Trophoblast cell (in vitro differentiated cells and primary cell): ENCODE results near the gene CMTR1.

ENCODE experiments used
- DNase-seq, 2 donors: peaks; one replicate each; pipeline ENCODE4 v3.0.0-alpha.2; 2016
- H2AFZ ChIP-seq: 2 replicates; pipeline ENCODE4 v1.6.1; 2013; ENCODE audit warnings: low read length, moderate library complexity, mild to moderate bottlenecking; ENCODE audit not compliant: insufficient read depth, poor library complexity
- H2AK5ac ChIP-seq: 2 replicates; pipeline ENCODE4 v1.6.1; 2013; ENCODE audit warnings: mild to moderate bottlenecking, low read length
- H2BK120ac ChIP-seq: 2 replicates; pipeline ENCODE4 v1.6.1; 2013; ENCODE audit warnings: low read length, mild to moderate bottlenecking, moderate library complexity; ENCODE audit not compliant: insufficient read depth, poor library complexity
- H2BK12ac ChIP-seq: 2 replicates; pipeline ENCODE4 v1.6.1; 2013; ENCODE audit warnings: mild to moderate bottlenecking, low read length, moderate library complexity
- H2BK5ac ChIP-seq: 2 replicates; pipeline ENCODE4 v1.6.1; 2013; ENCODE audit warnings: low read length, low read depth, moderate library complexity, mild to moderate bottlenecking; ENCODE audit not compliant: poor library complexity
- H3K14ac ChIP-seq: 2 replicates; pipeline ENCODE4 v1.6.1; 2013; ENCODE audit warnings: mild to moderate bottlenecking, low read length
- H3K18ac ChIP-seq: 2 replicates; pipeline ENCODE4 v1.6.1; 2013; ENCODE audit warnings: mild to moderate bottlenecking, low read length
- H3K23ac ChIP-seq: 2 replicates; pipeline ENCODE4 v1.6.1; 2013; ENCODE audit warnings: low read length
- H3K27ac ChIP-seq: 2 replicates; pipeline ENCODE4 v1.5.1; 2013; ENCODE audit warnings: low read depth, mild to moderate bottlenecking, inconsistent platforms, low read length, moderate library complexity
- H3K27me3 ChIP-seq: 2 replicates; pipeline ENCODE4 v1.6.1; 2013; ENCODE audit warnings: inconsistent platforms, mild to moderate bottlenecking, low read length, moderate library complexity; ENCODE audit not compliant: insufficient read depth
- H3K36me3 ChIP-seq, 2 experiments: 1 replicate in 1 of 2; 2 replicates in 1 of 2; pipeline ENCODE4 v1.6.1; 2013; ENCODE audit warnings: low read length in 2 of 2, mild to moderate bottlenecking in 2 of 2, moderate library complexity in 1 of 2; ENCODE audit not compliant: insufficient read depth in 2 of 2, control insufficient read depth in 1 of 2
- H3K4ac ChIP-seq: 2 replicates; pipeline ENCODE4 v1.6.1; 2013; ENCODE audit warnings: low read depth, mild to moderate bottlenecking, low read length, moderate library complexity
- H3K4me1 ChIP-seq, 2 experiments: 1 replicate in 1 of 2; 2 replicates in 1 of 2; pipeline ENCODE4 v1.6.1; 2013; ENCODE audit warnings: low read length in 2 of 2, mild to moderate bottlenecking in 2 of 2, moderate library complexity in 1 of 2; ENCODE audit not compliant: insufficient read depth in 2 of 2, control insufficient read depth in 1 of 2
- H3K4me2 ChIP-seq: 2 replicates; pipeline ENCODE4 v1.6.1; 2013; ENCODE audit warnings: inconsistent platforms, mild to moderate bottlenecking, low read length, moderate library complexity
- H3K4me3 ChIP-seq: 2 replicates; pipeline ENCODE4 v1.5.1; 2013; ENCODE audit warnings: mild to moderate bottlenecking, low read depth, low read length, inconsistent platforms
- H3K79me1 ChIP-seq: one replicate; pipeline ENCODE4 v1.6.1; 2013; ENCODE audit warnings: low read length
- H3K79me2 ChIP-seq: 2 replicates; pipeline ENCODE4 v1.6.1; 2013; ENCODE audit warnings: low read length, mild to moderate bottlenecking; ENCODE audit not compliant: control insufficient read depth, insufficient read depth, poor library complexity
- H3K9ac ChIP-seq: 2 replicates; pipeline ENCODE4 v1.6.1; 2013; ENCODE audit warnings: mild to moderate bottlenecking, low read length
- H3K9me3 ChIP-seq: 2 replicates; pipeline ENCODE4 v1.6.1; 2013; ENCODE audit warnings: low read depth, mild to moderate bottlenecking, control low read depth, inconsistent platforms, low read length; ENCODE audit not compliant: insufficient read depth
- H4K12ac ChIP-seq: 2 replicates; pipeline ENCODE4 v1.6.1; 2013; ENCODE audit warnings: low read depth, mild to moderate bottlenecking, low read length, moderate library complexity
- H4K8ac ChIP-seq: 2 replicates; pipeline ENCODE4 v1.6.1; 2013; ENCODE audit warnings: low read depth, mild to moderate bottlenecking, low read length, moderate library complexity
- H4K91ac ChIP-seq: one replicate; pipeline ENCODE4 v1.6.1; 2013; ENCODE audit warnings: low read depth, mild to moderate bottlenecking, low read length, moderate library complexity
- WGBS: extraction: QIAGEN DNeasy Blood & Tissue Kit; methylation state at CpG from one replicate; pipeline ENCODE4 v1.1.7; 2013; ENCODE audit warnings: missing lambda C conversion rate; ENCODE audit not compliant: insufficient read length, insufficient coverage; ENCODE audit errors: extremely low coverage; 5-methylcytosine and 5-hydroxymethylcytosine counted together

The CMTR1 gene

DNA sequence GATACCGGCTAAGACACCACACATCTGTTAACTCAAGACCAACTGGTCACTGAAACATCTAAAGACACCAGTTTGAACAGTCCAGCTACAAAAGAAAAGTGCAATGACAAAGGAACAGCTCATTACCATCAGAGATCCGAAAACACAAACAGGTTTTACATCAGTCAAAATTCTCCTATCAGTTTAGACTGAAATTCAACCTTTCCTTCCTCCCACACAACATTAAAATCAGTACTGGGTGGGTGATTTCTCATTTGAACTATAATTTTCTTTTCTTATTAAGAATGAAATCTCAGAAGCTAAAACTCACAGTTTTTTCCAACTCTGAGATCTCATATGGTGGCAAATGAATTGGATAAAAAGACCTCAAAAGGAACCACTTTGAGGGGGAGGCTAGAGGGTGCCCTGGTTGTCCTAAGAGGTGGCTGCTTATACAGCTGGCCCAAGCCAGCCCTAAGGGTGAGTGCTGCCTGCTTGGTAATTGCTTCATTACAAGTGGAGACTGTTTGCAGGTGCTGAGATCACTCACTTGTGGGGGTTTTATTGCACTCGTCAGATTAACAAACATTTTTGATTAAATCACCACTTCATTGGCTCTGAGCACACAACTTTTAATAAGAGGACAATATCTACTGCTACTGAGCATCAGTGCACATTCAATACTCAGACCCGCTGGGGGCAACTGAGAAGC, 62.4 kb downstream of the CMTR1 start:
- H3K14ac ChIP-seq: no peak overlapping the region
- no peaks in the 10 kb centered on the region for H3K9me3 ChIP-seq

DNA sequence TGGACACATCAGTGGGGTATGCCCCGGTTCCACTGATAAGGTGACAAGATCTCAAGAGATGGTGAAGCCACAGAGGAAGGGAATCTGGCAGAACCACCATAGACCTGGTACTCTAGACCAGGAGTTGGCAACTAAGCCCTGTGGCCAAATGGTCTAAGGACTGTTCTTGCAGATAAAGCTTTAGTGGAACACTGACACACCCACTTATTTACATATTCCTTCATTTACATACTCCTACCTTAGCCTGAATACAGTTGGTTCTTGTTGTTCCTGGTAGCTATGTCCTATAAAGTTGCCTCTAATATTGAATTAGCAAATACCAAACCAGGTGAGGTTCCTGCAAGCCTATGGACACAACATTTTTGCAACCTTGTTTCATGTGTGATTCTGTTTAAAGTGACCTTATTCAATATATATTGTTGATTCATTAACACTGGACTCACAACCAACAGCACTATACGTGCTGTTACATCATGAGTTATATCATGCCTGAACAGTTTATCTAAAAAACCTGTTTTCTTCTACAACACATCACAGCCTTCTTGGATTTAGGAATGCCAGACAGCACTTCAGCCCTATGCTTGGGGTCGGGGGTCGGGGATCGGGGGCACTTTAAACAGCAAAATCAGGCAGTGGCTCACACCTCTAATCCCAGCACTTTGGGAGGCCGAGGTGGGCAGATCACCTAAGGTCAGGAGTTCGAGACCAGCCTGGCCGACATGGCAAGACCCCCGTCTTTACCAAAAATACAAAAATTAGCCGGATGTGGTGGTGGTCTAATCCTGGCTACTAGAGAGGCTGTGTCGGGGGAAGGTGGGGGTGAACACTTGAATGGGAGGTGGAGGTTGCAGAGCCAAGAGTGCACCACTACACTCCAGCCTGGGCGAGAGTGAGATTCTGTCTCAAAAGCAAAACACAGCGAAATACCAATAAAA, 64.2 kb downstream of the CMTR1 start:
- Histone ChIP-seq H4K8ac (no peak overlapping the region), H2BK5ac (no peak overlapping the region)
- WGBS: no CpG with 5 or more reads among the region's 13 CpGs

More for the DNA sequence above, 62.4 kb downstream of the CMTR1 start:
- Histone ChIP-seq H3K36me3 (no peaks in the 10 kb centered on the region), H3K9ac (no peak overlapping the region), H3K4ac (no peak overlapping the region), H4K8ac (no peak overlapping the region), H3K4me2 (no peak overlapping the region), H2AFZ (no peak overlapping the region), H4K12ac (no peak overlapping the region), H3K27ac (no peak overlapping the region), H2BK12ac (no peak overlapping the region), H2AK5ac (no peak overlapping the region), H3K23ac (no peak overlapping the region), H3K4me3 (no peak overlapping the region), H3K79me1 (no peaks in the 10 kb centered on the region), H3K79me2 (peaks cover 4% of the 10 kb centered on the region), H3K18ac (no peak overlapping the region), H2BK120ac (no peak overlapping the region), H4K91ac (no peak overlapping the region), H3K27me3 (no peaks in the 10 kb centered on the region), H3K4me1 (peaks cover 3% of the 10 kb centered on the region in 2 experiments), H2BK5ac (no peak overlapping the region)
- no peak for DNase-seq
- no CpG with 5 or more reads among the region's 4 CpGs for WGBS

DNA sequence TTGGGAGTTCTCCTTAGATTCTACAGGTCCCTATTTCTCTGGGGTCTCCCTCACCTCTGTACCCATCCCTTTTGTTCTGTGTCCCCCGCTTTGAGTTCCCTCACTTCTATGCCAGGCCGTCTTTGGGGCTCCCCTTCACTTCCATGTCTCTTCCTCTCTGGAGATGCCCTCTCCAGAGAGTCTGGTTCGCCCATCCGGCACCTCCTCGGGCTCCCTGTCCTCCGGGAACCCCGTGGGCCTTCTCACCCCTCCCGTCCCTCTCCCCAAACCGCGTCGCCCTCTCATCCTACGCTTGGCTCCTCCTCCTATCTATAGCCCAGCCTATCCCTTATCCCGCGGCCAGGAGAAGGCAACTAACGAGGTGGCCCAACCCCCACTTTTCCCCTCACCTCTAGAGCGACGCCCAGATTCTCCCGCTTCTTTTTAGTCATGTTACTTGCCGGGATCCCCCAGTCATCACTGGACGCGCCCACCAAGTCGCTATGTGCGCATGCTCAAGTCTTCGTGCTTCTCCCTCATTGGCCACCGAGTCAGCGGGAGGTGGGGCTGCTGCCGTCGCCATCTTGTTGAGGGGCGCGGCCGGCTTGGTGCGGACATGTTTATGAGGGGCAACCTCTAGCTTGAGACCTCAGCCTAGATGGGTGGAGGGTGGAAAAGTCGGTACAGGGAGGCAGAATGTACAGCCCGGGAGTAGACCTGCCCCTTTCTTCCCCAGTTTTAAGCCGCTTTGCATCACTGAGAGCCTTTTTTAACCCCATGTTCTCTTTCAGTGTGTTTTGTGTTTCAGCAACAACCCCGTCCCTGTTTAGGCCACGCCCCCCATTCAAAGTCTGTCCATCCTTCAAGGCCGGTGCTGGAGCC, 66.6 kb downstream of the CMTR1 start, which contains the start of gene CCDC167:
Gene CCDC167, minus strand, starts transcription at position 461 of the 861 bp plus-strand sequence. Its CDS starts 30 bp downstream, at position 431.
- H4K12ac ChIP-seq: peak within 1 kb of the TSS; percentile 57
- peak within 1 kb of the TSS; percentile 81 for H3K9ac ChIP-seq
- no peak within 1 kb of the TSS for H2BK12ac ChIP-seq
- H4K8ac ChIP-seq: peak within 1 kb of the TSS; percentile 83
- peak within 1 kb of the TSS; percentile 39 for H3K18ac ChIP-seq
- H2BK5ac ChIP-seq: peak within 1 kb of the TSS; percentile 4
- H3K36me3 ChIP-seq: no peaks in the 10 kb centered on the region
- no peak within 1 kb of the TSS for H3K23ac ChIP-seq
- H3K9me3 ChIP-seq: no peaks in the 10 kb centered on the region
- WGBS: no CpG with 5 or more reads among the region's 38 CpGs
- H3K4me2 ChIP-seq: peak within 1 kb of the TSS; percentile 96
- peaks cover 4% of the 10 kb centered on the region for H3K79me2 ChIP-seq
- H3K27ac ChIP-seq: no peak within 1 kb of the TSS
- no peak within 1 kb of the TSS for H2AK5ac ChIP-seq
- H3K79me1 ChIP-seq: no peaks in the 10 kb centered on the region
- H3K27me3 ChIP-seq: no peaks in the 10 kb centered on the region
- peak within 1 kb of the TSS; percentile 39 for H2BK120ac ChIP-seq
- peak within 1 kb of the TSS; percentile 34 for H3K14ac ChIP-seq
- H3K4me3 ChIP-seq: peak within 1 kb of the TSS; percentile 73
- peaks cover 3% of the 10 kb centered on the region in 2 experiments for H3K4me1 ChIP-seq
- DNase-seq: peak; percentile 91 to 98
- H3K4ac ChIP-seq: peak within 1 kb of the TSS; percentile 54
- H2AFZ ChIP-seq: peak within 1 kb of the TSS; percentile 41
- H4K91ac ChIP-seq: peak within 1 kb of the TSS; percentile 30

More for the DNA sequence above, 64.2 kb downstream of the CMTR1 start:
- Histone ChIP-seq H2BK120ac (no peak overlapping the region), H3K23ac (no peak overlapping the region), H3K79me2 (peaks cover 4% of the 10 kb centered on the region), H3K27me3 (no peaks in the 10 kb centered on the region), H4K91ac (no peak overlapping the region), H3K79me1 (no peaks in the 10 kb centered on the region), H2BK12ac (no peak overlapping the region), H2AK5ac (no peak overlapping the region), H3K9me3 (no peaks in the 10 kb centered on the region), H3K27ac (no peak overlapping the region), H4K12ac (no peak overlapping the region), H3K36me3 (no peaks in the 10 kb centered on the region), H3K4ac (no peak overlapping the region), H3K9ac (no peak overlapping the region), H3K18ac (no peak overlapping the region), H2AFZ (no peak overlapping the region), H3K4me1 (peaks cover 3% of the 10 kb centered on the region in 2 experiments), H3K14ac (no peak overlapping the region), H3K4me3 (no peak overlapping the region), H3K4me2 (no peak overlapping the region)
- no peak for DNase-seq

DNA sequence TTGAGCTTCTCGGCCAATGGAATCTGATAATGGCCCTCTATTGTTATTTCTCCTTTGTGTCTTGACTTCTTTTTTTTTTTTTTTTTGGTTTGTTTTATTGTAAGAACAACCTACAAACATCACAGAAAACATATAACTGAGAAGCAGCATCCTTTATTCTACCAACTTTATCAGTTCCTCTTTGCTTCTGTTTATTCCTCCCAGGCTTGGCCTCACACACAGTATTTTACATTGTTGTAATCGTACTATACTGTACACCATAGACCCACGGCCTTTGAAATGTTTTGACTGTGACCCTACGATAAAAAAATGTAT, 67.2 kb downstream of the CMTR1 start:
- Histone ChIP-seq H4K12ac (no peak overlapping the region), H3K27ac (no peak overlapping the region), H2AK5ac (no peak overlapping the region), H3K4me1 (peaks cover 3% of the 10 kb centered on the region in 2 experiments), H3K18ac (no peak overlapping the region), H4K8ac (peak overlapping the region; percentile 57), H2AFZ (peak overlapping the region; percentile 6), H3K4ac (no peak overlapping the region), H3K27me3 (no peaks in the 10 kb centered on the region), H2BK12ac (no peak overlapping the region), H2BK5ac (no peak overlapping the region), H3K36me3 (no peaks in the 10 kb centered on the region), H3K9me3 (no peaks in the 10 kb centered on the region), H3K4me2 (peak overlapping the region; percentile 91), H4K91ac (no peak overlapping the region), H3K9ac (no peak overlapping the region), H3K23ac (no peak overlapping the region), H3K4me3 (no peak overlapping the region), H3K14ac (no peak overlapping the region), H2BK120ac (no peak overlapping the region), H3K79me1 (no peaks in the 10 kb centered on the region), H3K79me2 (peaks cover 4% of the 10 kb centered on the region)
- no peak for DNase-seq
- no CpG with 5 or more reads among the region's 4 CpGs for WGBS
